ENCODE measurements around the gene MOG. TPM values are rescaled to one million over a fixed set of nuclear protein-coding genes. Genes with fewer than 3 reads are reported as not detected.

The MOG gene
- total and polyA plus RNA-seq, 2 donors (not counting 1 experiment from before 2014, with no cell fraction given) = not detected

GRCh38 chr6:29696147-29697125 lies 39.5 kb downstream of the MOG start:
- Mint-ChIP-seq H3K9me3 (ENCODE audit: insufficient read depth) (no peaks in the 10 kb centered on the region), H3K27ac (no peak overlapping the region), H3K4me3 (no peak overlapping the region), H3K4me1 (peaks cover 3% of the 10 kb centered on the region), H3K27me3 (peaks cover 4% of the 10 kb centered on the region)
- Histone ChIP-seq H2AFZ (ENCODE audit: insufficient read depth, low read depth, low read length, poor library complexity, severe bottlenecking) (no peak overlapping the region), H3K4me1 (ENCODE audit: control insufficient read depth in 2 of 2, insufficient read depth in 2 of 2, low read length in 2 of 2) (no peaks in the 10 kb centered on the region), H3K9me3 (ENCODE audit: control extremely low read depth in 1 of 3, control insufficient read depth in 2 of 3, insufficient read depth in 1 of 3, low read length in 2 of 3) (peaks cover 0 to 22% (median 2%) of the 10 kb centered on the region in 3 donors), H3K4me2 (replicated peaks; ENCODE audit: low read depth, low read length, poor library complexity, severe bottlenecking) (no peak overlapping the region), H3K79me2 (ENCODE audit: control insufficient read depth, insufficient read depth, low read length) (no peaks in the 10 kb centered on the region), H3K36me3 (replicated peaks in 1 of 2; ENCODE audit: control extremely low read depth in 1 of 2, control insufficient read depth in 1 of 2, extremely low read depth in 1 of 2, insufficient read depth in 2 of 2, low read length in 1 of 2) (no peaks in the 10 kb centered on the region), H3K27me3 (replicated peaks in 1 of 4; ENCODE audit: control extremely low read depth in 1 of 4, control insufficient read depth in 3 of 4, insufficient read depth in 4 of 4, low read length in 3 of 4) (no peaks in the 10 kb centered on the region), H4K20me1 (ENCODE audit: control insufficient read depth, insufficient read depth, low read length, poor library complexity, severe bottlenecking) (no peaks in the 10 kb centered on the region), H3K9ac (ENCODE audit: low read length) (no peak overlapping the region), H3K27ac (ENCODE audit: low read length in 2 of 2) (no peak overlapping the region), H3K4me3 (ENCODE audit: control extremely low read depth in 1 of 5, extremely low read depth in 1 of 5, insufficient read depth in 1 of 5, low read depth in 2 of 5, low read length in 4 of 5) (no peak overlapping the region)
- CTCF ChIA-PET = interaction anchor here (0.5 to 2.5 kb wide), 6 partner anchors 9 to 55 kb away, joined by 3 to 14 read pairs (median 5); no protein-coding TSS in a partner anchor
- TF ChIP-seq EZH2 (IDR thresholded peaks at IDR 0.05; ENCODE audit: borderline replicate concordance, insufficient read depth, low read depth, low read length, poor library complexity, severe bottlenecking) (no peak), CTCF (IDR thresholded peaks at IDR 0.05) (peak; percentile 18)
- WGBS (ENCODE audit: insufficient coverage) = 75% methylated on average over 6 of the region's 10 CpGs
- POLR2A ChIA-PET = no interaction called here
- ATAC-seq (ENCODE audit: low read depth) (no peak), DNase-seq (no peak)
- intact Hi-C loops (cut with micrococcal nuclease) = no loop called here

Measured in B cell (primary cell).